IMR-90 (cell line): ENCODE measurements around the gene ZNF747. TPM values are rescaled to one million over a fixed set of nuclear protein-coding genes. Genes with fewer than 3 reads are reported as not detected.

Source experiments
- ATAC-seq: fragments of 200-7000 bp; cut with Tn5 transposase; 2 replicates; pipeline ENCODE4 v1.9.1; 2020; ENCODE audit warnings: low read depth, mild to moderate bottlenecking, moderate library complexity
- BruUV-seq: library from RNA; stranded (reverse); fragments of 400-500 nt; replicated peaks from 2 replicates; lab custom pipeline; 2021; lab: Mats Ljungman, UMichigan
- CTCF ChIA-PET: fragments of 300-600 bp; formaldehyde crosslinking; extraction: SDS; loops from one replicate; lab custom pipeline; 2021; ENCODE audit warnings: antibody characterized with exemption; lab: Yijun Ruan, JAX
- POLR2A ChIA-PET: fragments of 300-600 bp; sonication (Branson Sonifier 250); formaldehyde crosslinking; loops from one replicate; lab custom pipeline; 2022; ENCODE audit warnings: antibody characterized with exemption; ENCODE audit not compliant: unreplicated experiment; lab: Charles Lee
- DNase-seq: peaks from one replicate; pipeline ENCODE4 v3.0.0; 2013
- H2AFZ ChIP-seq: replicated peaks from 2 replicates; pipeline ENCODE3; 2013; ENCODE audit warnings: low read length, mild to moderate bottlenecking; ENCODE audit not compliant: poor library complexity
- H2AK5ac ChIP-seq: 2 replicates; pipeline ENCODE4 v1.6.1; 2013; ENCODE audit warnings: low read depth, low read length, inconsistent platforms
- H2AK9ac ChIP-seq: replicated peaks from 2 replicates; pipeline ENCODE3; 2013; ENCODE audit warnings: mild to moderate bottlenecking, low read depth, low read length, moderate library complexity; ENCODE audit not compliant: poor library complexity
- H2BK120ac ChIP-seq: 2 replicates; pipeline ENCODE4 v1.6.1; 2013; ENCODE audit warnings: low read depth, low read length, inconsistent platforms
- H2BK15ac ChIP-seq: 3 replicates; pipeline ENCODE4 v1.6.1; 2013; ENCODE audit warnings: low read depth, low read length, inconsistent platforms
- H2BK20ac ChIP-seq: 2 replicates; pipeline ENCODE4 v1.6.1; 2013; ENCODE audit warnings: low read depth, mild to moderate bottlenecking, inconsistent platforms, low read length, moderate library complexity
- H2BK5ac ChIP-seq: 2 replicates; pipeline ENCODE4 v1.6.1; 2013; ENCODE audit warnings: mild to moderate bottlenecking, low read depth, low read length, inconsistent platforms; ENCODE audit not compliant: poor library complexity, severe bottlenecking
- H3K14ac ChIP-seq: replicated peaks from 2 replicates; pipeline ENCODE4 v1.6.1; 2013; ENCODE audit warnings: low read depth, low read length, inconsistent platforms
- H3K18ac ChIP-seq: 2 replicates; pipeline ENCODE4 v1.6.1; 2013; ENCODE audit warnings: low read depth, low read length, control low read depth
- H3K23ac ChIP-seq: 2 replicates; pipeline ENCODE4 v1.6.1; 2013; ENCODE audit warnings: low read depth, low read length, inconsistent platforms
- H3K27ac ChIP-seq: 2 replicates; pipeline ENCODE4 v1.5.1; 2013; ENCODE audit warnings: mild to moderate bottlenecking, control low read depth, low read length; ENCODE audit not compliant: insufficient read depth
- H3K27me3 ChIP-seq: 2 replicates; pipeline ENCODE4 v1.6.1; 2013; ENCODE audit warnings: low read length; ENCODE audit not compliant: control insufficient read depth, insufficient read depth
- H3K36me3 ChIP-seq: 2 replicates; pipeline ENCODE4 v1.6.1; 2013; ENCODE audit warnings: low read length, mixed read lengths; ENCODE audit not compliant: control insufficient read depth, insufficient read depth
- H3K4ac ChIP-seq: 2 replicates; pipeline ENCODE4 v1.6.1; 2013; ENCODE audit warnings: low read depth, low read length, inconsistent platforms
- H3K4me1 ChIP-seq: 2 replicates; pipeline ENCODE4 v1.6.1; 2013; ENCODE audit warnings: low read length, mixed read lengths; ENCODE audit not compliant: control insufficient read depth, insufficient read depth
- H3K4me2 ChIP-seq: 2 replicates; pipeline ENCODE4 v1.6.1; 2013; ENCODE audit warnings: low read depth, mild to moderate bottlenecking, control low read depth, low read length, moderate library complexity
- H3K4me3 ChIP-seq: 2 replicates; pipeline ENCODE4 v1.5.1; 2013; ENCODE audit warnings: low read depth, mild to moderate bottlenecking, control low read depth, low read length, moderate library complexity; ENCODE audit not compliant: insufficient read depth
- H3K56ac ChIP-seq: 2 replicates; pipeline ENCODE4 v1.6.1; 2013; ENCODE audit warnings: low read length, inconsistent platforms; ENCODE audit not compliant: insufficient read depth; ENCODE audit errors: extremely low read depth
- H3K79me1 ChIP-seq, 2 experiments: 2 replicates each; pipeline ENCODE4 v1.6.1; 2013; ENCODE audit warnings: low read length in 2 of 2, inconsistent platforms in 1 of 2, low read depth in 1 of 2
- H3K9ac ChIP-seq: 2 replicates; pipeline ENCODE4 v1.6.1; 2013; ENCODE audit warnings: low read depth, low read length, control low read depth
- H3K9me1 ChIP-seq: 2 replicates; pipeline ENCODE4 v1.6.1; 2013; ENCODE audit warnings: low read length, inconsistent platforms; ENCODE audit not compliant: insufficient read depth
- H3K9me3 ChIP-seq: 2 replicates; pipeline ENCODE4 v1.6.1; 2013; ENCODE audit warnings: low read length; ENCODE audit not compliant: control insufficient read depth, insufficient read depth
- H4K20me1 ChIP-seq: 2 replicates; pipeline ENCODE4 v1.6.1; 2013; ENCODE audit warnings: low read length, inconsistent platforms; ENCODE audit not compliant: insufficient read depth
- H4K5ac ChIP-seq: 2 replicates; pipeline ENCODE4 v1.6.1; 2013; ENCODE audit warnings: mild to moderate bottlenecking, low read depth, low read length, control low read depth
- H4K8ac ChIP-seq, 2 experiments: 2 replicates each; pipeline ENCODE4 v1.6.1; 2013; ENCODE audit warnings: low read depth in 2 of 2, low read length in 2 of 2, control low read depth in 1 of 2, inconsistent platforms in 1 of 2
- H4K91ac ChIP-seq: 2 replicates; pipeline ENCODE4 v1.6.1; 2013; ENCODE audit warnings: low read depth, low read length, inconsistent platforms; ENCODE audit not compliant: insufficient read depth
- BHLHE40 ChIP-seq: fragments of 150-350 bp; IDR thresholded peaks from 2 replicates; pipeline ENCODE4 v1.6.1; 2016; ENCODE audit warnings: mild to moderate bottlenecking, low read depth, low read length
- CEBPB ChIP-seq: IDR thresholded peaks from 2 replicates; pipeline ENCODE4 v1.6.1; 2012; ENCODE audit warnings: low read depth, low read length, improper control_type of control experiment
- CHD1 ChIP-seq: IDR thresholded peaks from 2 replicates; pipeline ENCODE4 v1.6.1; 2012; ENCODE audit warnings: low read depth, low read length, improper control_type of control experiment
- CTCF ChIP-seq: conservative IDR thresholded peaks from 2 replicates; pipeline ENCODE4 v1.5.1; 2012; ENCODE audit warnings: mild to moderate bottlenecking, low read depth, low read length, improper control_type of control experiment
- FOS ChIP-seq: fragments of 150-350 bp; IDR thresholded peaks from 2 replicates; pipeline ENCODE4 v1.6.1; 2016; ENCODE audit warnings: low read depth, low read length
- MAZ ChIP-seq: IDR thresholded peaks from 2 replicates; pipeline ENCODE4 v1.6.1; 2012; ENCODE audit warnings: low read depth, mild to moderate bottlenecking, low read length, improper control_type of control experiment, moderate library complexity, borderline replicate concordance
- NFE2L2 ChIP-seq: fragments of 150-350 bp; IDR thresholded peaks from 2 replicates; pipeline ENCODE4 v1.6.1; 2016; ENCODE audit warnings: low read depth, mild to moderate bottlenecking, low read length
- POLR2A ChIP-seq: IDR thresholded peaks from 2 replicates; pipeline ENCODE4 v1.6.1; 2012; ENCODE audit warnings: mild to moderate bottlenecking, low read depth, low read length
- RAD21 ChIP-seq: IDR thresholded peaks from 2 replicates; pipeline ENCODE4 v1.6.1; 2012; ENCODE audit warnings: low read length, improper control_type of control experiment
- RCOR1 ChIP-seq: IDR thresholded peaks from 2 replicates; pipeline ENCODE4 v1.6.1; 2012; ENCODE audit warnings: mild to moderate bottlenecking, low read length, improper control_type of control experiment; ENCODE audit not compliant: insufficient replicate concordance
- RFX5 ChIP-seq: IDR thresholded peaks from 2 replicates; pipeline ENCODE4 v1.8.0; 2012; ENCODE audit warnings: low read depth, mild to moderate bottlenecking, low read length, moderate library complexity
- USF2 ChIP-seq: fragments of 150-350 bp; IDR thresholded peaks from 2 replicates; pipeline ENCODE4 v1.6.1; 2017; ENCODE audit warnings: mild to moderate bottlenecking, antibody characterized with exemption, low read length, low read depth
- WGBS, 2 experiments: methylation state at CpG; one replicate each; pipeline versions ENCODE4 v1.1.5 to v1.1.7; 2013; ENCODE audit warnings: missing lambda C conversion rate in 2 of 2; ENCODE audit not compliant: insufficient read length in 1 of 2; ENCODE audit errors: extremely low coverage in 2 of 2; 5-methylcytosine and 5-hydroxymethylcytosine counted together
- dilution Hi-C: fragments of 300-500 bp; cut with HindIII; formaldehyde crosslinking; loops from one replicate; pipeline ENCODE4 v1.14.3; 2018; ENCODE audit warnings: low sequenced_read_pairs; ENCODE audit not compliant: unreplicated experiment
- in situ Hi-C: fragments of 300-500 bp; cut with MboI; formaldehyde crosslinking; loops from 3 replicates; pipeline ENCODE4 v1.14.3; 2019; ENCODE audit warnings: low sequenced_read_pairs, inconsistent platforms, mixed read lengths
- intact Hi-C: fragments of 100-400 bp; cut with micrococcal nuclease; formaldehyde crosslinking; loops from 2 replicates; pipeline ENCODE4 v1.10.0; 2022
- polyA plus RNA-seq, 3 experiments: library from polyadenylated mRNA; depleted of rRNA; stranded (reverse); fragments of >200 nt; gene quantifications; 2 replicates each; pipeline ENCODE4 v1.2.3, GENCODE V29; 2012; ENCODE audit warnings: low replicate concordance in 1 of 3
- total RNA-seq: library from RNA; depleted of rRNA; stranded (reverse); fragments of >200 nt; gene quantifications from 2 replicates; pipeline ENCODE4 v1.2.3, GENCODE V29; 2012

The ZNF747 gene
- total and polyA plus RNA-seq, 2 of the 4 experiments (the other 2 are of a cell fraction), result 2.0 to 2.9 TPM

- H3K79me1 ChIP-seq, result peaks cover 5 to 6% of the 10 kb centered on the region in 2 experiments; a peak in 3 of 4 replicates
- TF ChIP-seq USF2, result no peak
- TF ChIP-seq RAD21, result no peak
- no peak for TF ChIP-seq RCOR1
- no peak for TF ChIP-seq CTCF
- TF ChIP-seq POLR2A, result no peak
- no peak for TF ChIP-seq CEBPB
- no peak for TF ChIP-seq MAZ
- no peak for TF ChIP-seq BHLHE40
- no peak for TF ChIP-seq RFX5
- TF ChIP-seq NFE2L2, result no peak
- no peak for TF ChIP-seq CHD1
- no peak for TF ChIP-seq FOS
- DNase-seq (no peak), ATAC-seq (no peak)
- H3K36me3 ChIP-seq, result peaks cover 9% of the 10 kb centered on the region; the same call in 1 of the 2 replicates
- H4K91ac ChIP-seq, result no peak overlapping the region
- no peak overlapping the region for H2AK9ac ChIP-seq
- no peak overlapping the region for H4K5ac ChIP-seq
- dilution Hi-C loops (no loop called here), in situ Hi-C loops (no loop called here), intact Hi-C loops (no loop called here)
- H3K9me1 ChIP-seq, result peaks cover 5% of the 10 kb centered on the region
- no peak overlapping the region for H2BK15ac ChIP-seq
- no peaks in the 10 kb centered on the region; the same call in 1 of the 2 replicates for H3K27me3 ChIP-seq
- 98% methylated on average over 39 of the region's 60 CpGs; no CpG with 5 or more reads in 1 of the 2 experiments for WGBS, 2 experiments
- ChIA-PET POLR2A (no interaction called here), CTCF (no interaction called here)
- no peaks in the 10 kb centered on the region; the same call in 1 of the 2 replicates for H4K20me1 ChIP-seq
- H3K23ac ChIP-seq, result no peak overlapping the region
- no peak overlapping the region for H2AFZ ChIP-seq
- H3K9ac ChIP-seq, result no peak overlapping the region
- no peak overlapping the region for H2BK20ac ChIP-seq
- H3K56ac ChIP-seq, result no peak overlapping the region
- H3K14ac ChIP-seq, result no peak overlapping the region
- H3K4me2 ChIP-seq, result no peak overlapping the region
- H3K4me1 ChIP-seq, result peaks cover 5% of the 10 kb centered on the region
- H2BK5ac ChIP-seq, result no peak overlapping the region
- no peak overlapping the region for H2BK120ac ChIP-seq
- BruUV-seq, result no TSS peak
- H2AK5ac ChIP-seq, result no peak overlapping the region
- H3K18ac ChIP-seq, result no peak overlapping the region
- H3K4ac ChIP-seq, result no peak overlapping the region
- no peaks in the 10 kb centered on the region for H3K9me3 ChIP-seq
- no peak overlapping the region for H3K4me3 ChIP-seq
- no peak overlapping the region for H4K8ac ChIP-seq
- H3K27ac ChIP-seq, result no peak overlapping the region
Measured at GRCh38 chr16:30524575-30525568, 9.8 kb downstream of the ZNF747 start.
